ENCODE measurements around the gene CCND2. TPM values are rescaled to one million over a fixed set of nuclear protein-coding genes. Genes with fewer than 3 reads are reported as not detected.

Gene CCND2
- polyA plus RNA-seq, 3 donors = 3.6 to 6.8 (median 3.9) TPM

DNA sequence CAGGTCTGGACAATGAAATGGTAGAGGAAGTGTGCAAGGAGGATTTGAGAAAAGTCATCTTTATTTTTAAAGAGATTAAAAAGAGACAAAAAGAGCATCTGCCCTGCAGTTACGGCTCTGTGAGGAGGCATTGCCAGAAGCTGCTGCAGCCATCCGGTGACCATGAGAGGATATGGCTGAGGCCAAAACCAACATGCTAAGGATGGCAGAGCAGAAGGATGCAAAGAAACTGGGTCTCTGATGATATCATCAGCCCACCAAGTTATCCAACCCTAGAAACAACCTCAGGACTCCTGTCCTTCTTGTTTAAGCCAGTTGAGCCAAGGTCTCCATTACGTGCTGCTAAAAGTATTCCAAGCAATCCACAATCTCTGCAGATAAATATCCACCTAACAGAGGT lies 48.0 kb upstream of the CCND2 start:
- Histone ChIP-seq H3K27ac (ENCODE audit: low read depth in 1 of 2, low read length in 2 of 2) (no peak overlapping the region), H2AFZ (ENCODE audit: insufficient read depth, low read depth, low read length, poor library complexity, severe bottlenecking) (no peak overlapping the region), H3K27me3 (ENCODE audit: control insufficient read depth in 2 of 2, insufficient read depth in 2 of 2, low read length in 2 of 2) (no peaks in the 10 kb centered on the region), H3K4me1 (ENCODE audit: control insufficient read depth in 1 of 2, insufficient read depth in 2 of 2, low read length in 2 of 2) (peaks cover 35 to 48% of the 10 kb centered on the region in 2 donors), H3K79me2 (ENCODE audit: insufficient read depth, low read length) (no peaks in the 10 kb centered on the region), H3K4me2 (replicated peaks; ENCODE audit: extremely low read depth, low read length, poor library complexity, severe bottlenecking) (no peak overlapping the region), H3K9me3 (replicated peaks in 1 of 2; ENCODE audit: control insufficient read depth in 1 of 2, insufficient read depth in 1 of 2, low read length in 2 of 2) (no peaks in the 10 kb centered on the region), H3K4me3 (replicated peaks in 1 of 3; ENCODE audit: low read depth in 2 of 3, low read length in 3 of 3) (no peak overlapping the region), H3K9ac (ENCODE audit: insufficient read depth, low read length, poor library complexity, severe bottlenecking) (no peak overlapping the region), H4K20me1 (ENCODE audit: insufficient read depth, low read length) (no peaks in the 10 kb centered on the region), H3K36me3 (replicated peaks in 1 of 2; ENCODE audit: control insufficient read depth in 1 of 2, insufficient read depth in 2 of 2, low read length in 2 of 2) (no peaks in the 10 kb centered on the region)
- Mint-ChIP-seq H3K9me3 (no peaks in the 10 kb centered on the region), H3K36me3 (no peaks in the 10 kb centered on the region), H3K4me1 (peaks cover 50% of the 10 kb centered on the region), H3K4me3 (peak overlapping the region in 1 of 2 donors; percentile 7), H3K27ac (peak overlapping the region in 1 of 7 donors; percentile 58), H3K27me3 (ENCODE audit: low read depth in 3 of 3) (peaks cover 6 to 9% (median 7%) of the 10 kb centered on the region in 3 donors)
- 84% methylated on average over 2 of the region's 3 CpGs for WGBS (ENCODE audit: insufficient coverage)
- TF ChIP-seq, protein P1, sequence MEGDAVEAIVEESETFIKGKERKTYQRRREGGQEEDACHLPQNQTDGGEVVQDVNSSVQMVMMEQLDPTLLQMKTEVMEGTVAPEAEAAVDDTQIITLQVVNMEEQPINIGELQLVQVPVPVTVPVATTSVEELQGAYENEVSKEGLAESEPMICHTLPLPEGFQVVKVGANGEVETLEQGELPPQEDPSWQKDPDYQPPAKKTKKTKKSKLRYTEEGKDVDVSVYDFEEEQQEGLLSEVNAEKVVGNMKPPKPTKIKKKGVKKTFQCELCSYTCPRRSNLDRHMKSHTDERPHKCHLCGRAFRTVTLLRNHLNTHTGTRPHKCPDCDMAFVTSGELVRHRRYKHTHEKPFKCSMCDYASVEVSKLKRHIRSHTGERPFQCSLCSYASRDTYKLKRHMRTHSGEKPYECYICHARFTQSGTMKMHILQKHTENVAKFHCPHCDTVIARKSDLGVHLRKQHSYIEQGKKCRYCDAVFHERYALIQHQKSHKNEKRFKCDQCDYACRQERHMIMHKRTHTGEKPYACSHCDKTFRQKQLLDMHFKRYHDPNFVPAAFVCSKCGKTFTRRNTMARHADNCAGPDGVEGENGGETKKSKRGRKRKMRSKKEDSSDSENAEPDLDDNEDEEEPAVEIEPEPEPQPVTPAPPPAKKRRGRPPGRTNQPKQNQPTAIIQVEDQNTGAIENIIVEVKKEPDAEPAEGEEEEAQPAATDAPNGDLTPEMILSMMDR (IDR thresholded peaks at IDR 0.05) = no peak
- intact Hi-C loops (cut with micrococcal nuclease) = no loop called here
- DNase-seq = no peak

DNA sequence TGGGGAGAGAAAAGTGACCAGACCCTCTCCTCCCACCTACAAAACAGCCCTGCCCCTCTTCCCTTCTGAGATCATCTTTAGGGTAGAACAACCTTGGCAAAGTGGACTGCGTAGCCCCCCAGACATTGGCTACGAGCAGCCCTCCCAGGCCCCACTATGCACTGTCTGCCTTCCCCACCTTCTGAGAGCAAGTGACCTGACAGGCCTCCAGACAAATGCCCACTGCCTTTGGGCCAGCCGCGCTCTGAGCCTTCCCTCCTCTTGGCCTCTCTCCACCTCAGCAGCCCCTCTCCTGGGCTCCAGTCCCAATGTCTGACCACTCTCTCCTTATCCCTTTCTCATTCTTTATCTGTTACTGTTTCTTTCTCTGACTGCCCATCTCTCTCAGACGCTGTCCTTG lies 46.5 kb upstream of the CCND2 start:
- peaks cover 42% of the 10 kb centered on the region for H3K4me1 Mint-ChIP-seq

More for the DNA sequence above, 46.5 kb upstream of the CCND2 start:
- H3K27ac ChIP-seq (ENCODE audit: low read depth in 1 of 2, low read length in 2 of 2) = no peak overlapping the region
- no peaks in the 10 kb centered on the region for H4K20me1 ChIP-seq (ENCODE audit: insufficient read depth, low read length)
- H3K79me2 ChIP-seq (ENCODE audit: insufficient read depth, low read length) = no peaks in the 10 kb centered on the region
- H3K4me3 Mint-ChIP-seq = no peak overlapping the region
- intact Hi-C loops (cut with micrococcal nuclease) = no loop called here
- H3K4me1 ChIP-seq (ENCODE audit: control insufficient read depth in 1 of 2, insufficient read depth in 2 of 2, low read length in 2 of 2) = peaks cover 31 to 38% of the 10 kb centered on the region in 2 donors
- no peaks in the 10 kb centered on the region for H3K27me3 ChIP-seq (ENCODE audit: control insufficient read depth in 2 of 2, insufficient read depth in 2 of 2, low read length in 2 of 2)
- TF ChIP-seq, protein P1 (IDR thresholded peaks at IDR 0.05) = no peak
- no peaks in the 10 kb centered on the region for H3K9me3 ChIP-seq (replicated peaks in 1 of 2; ENCODE audit: control insufficient read depth in 1 of 2, insufficient read depth in 1 of 2, low read length in 2 of 2)
- H3K4me3 ChIP-seq (replicated peaks in 1 of 3; ENCODE audit: low read depth in 2 of 3, low read length in 3 of 3) = no peak overlapping the region
- no peak overlapping the region for H3K4me2 ChIP-seq (replicated peaks; ENCODE audit: extremely low read depth, low read length, poor library complexity, severe bottlenecking)
- 90% methylated on average over 4 of the region's 5 CpGs for WGBS (ENCODE audit: insufficient coverage)
- peaks cover 0 to 1% (median 0%) of the 10 kb centered on the region in 7 donors for H3K9me3 Mint-ChIP-seq
- peak overlapping the region in 2 of 7 donors; percentile 7 to 55 for H3K27ac Mint-ChIP-seq
- H3K36me3 Mint-ChIP-seq = no peaks in the 10 kb centered on the region
- H3K27me3 Mint-ChIP-seq (ENCODE audit: low read depth in 3 of 3) = peaks cover 6 to 13% (median 7%) of the 10 kb centered on the region in 3 donors
- no peak overlapping the region for H2AFZ ChIP-seq (ENCODE audit: insufficient read depth, low read depth, low read length, poor library complexity, severe bottlenecking)
- no peaks in the 10 kb centered on the region for H3K36me3 ChIP-seq (replicated peaks in 1 of 2; ENCODE audit: control insufficient read depth in 1 of 2, insufficient read depth in 2 of 2, low read length in 2 of 2)
- no peak for DNase-seq
- no peak overlapping the region for H3K9ac ChIP-seq (ENCODE audit: insufficient read depth, low read length, poor library complexity, severe bottlenecking)
